Heart right ventricle (tissue), 16 donors: ENCODE results near the gene ACTN1. TPM values are rescaled to one million over a fixed set of nuclear protein-coding genes. Genes with fewer than 3 reads are reported as not detected.

Experiments used
- ATAC-seq, 8 donors: fragments of 200-7000 bp; cut with Tn5 transposase; one replicate each; pipeline ENCODE4 v1.9.1; 2020; ENCODE audit warnings: mild to moderate bottlenecking in 8 of 8, moderate library complexity in 8 of 8, moderate number of reproducible peaks in 1 of 8
- DNase-seq, 2 donors: peaks; one replicate each; pipeline ENCODE4 v3.0.0-alpha.2; 2020
- H3K27ac ChIP-seq, 10 donors: fragments of 200-600 bp; sonication (generic) in 2 of 10; one replicate each; pipeline versions ENCODE4 v1.5.0 to v1.8.0; 2020 to 2022; ENCODE audit warnings: mild to moderate bottlenecking in 3 of 10
- H3K27me3 ChIP-seq, 7 donors: fragments of 200-600 bp; one replicate each; pipeline ENCODE4 v1.8.0; 2021 to 2022; ENCODE audit warnings: mild to moderate bottlenecking in 2 of 7
- H3K36me3 ChIP-seq, 9 donors: fragments of 200-600 bp; sonication (generic) in 1 of 9; one replicate each; pipeline versions ENCODE4 v1.5.0 to v1.8.0; 2020 to 2022; ENCODE audit warnings: mild to moderate bottlenecking in 2 of 9
- H3K4me1 ChIP-seq, 9 donors: fragments of 200-600 bp; sonication (generic) in 1 of 9; one replicate each; pipeline versions ENCODE4 v1.5.0 to v1.8.0; 2020 to 2022; ENCODE audit warnings: mild to moderate bottlenecking in 4 of 9
- H3K4me3 ChIP-seq, 10 donors: fragments of 200-600 bp; sonication (generic) in 2 of 10; one replicate each; pipeline versions ENCODE4 v1.5.0 to v1.8.0; 2020 to 2022; ENCODE audit warnings: mild to moderate bottlenecking in 7 of 10, moderate library complexity in 2 of 10
- H3K9me3 ChIP-seq, 11 donors: fragments of 200-600 bp in 10 of 11; sonication (generic) in 2 of 11; one replicate each; pipeline versions ENCODE4 v1.5.0 to v1.8.0; 2013 to 2022; ENCODE audit warnings: mild to moderate bottlenecking in 2 of 11, control low read depth in 1 of 11, moderate library complexity in 1 of 11
- CTCF ChIP-seq, 9 donors: fragments of 200-600 bp; sonication (generic) in 2 of 9; IDR thresholded peaks; one replicate each; pipeline versions ENCODE4 v1.5.0 to v1.8.0; 2021 to 2022; ENCODE audit warnings: antibody characterized with exemption in 9 of 9, mild to moderate bottlenecking in 5 of 9, moderate library complexity in 1 of 9
- WGBS, 2 donors: extraction: QIAGEN DNeasy Blood & Tissue Kit; methylation state at CpG; one replicate each; pipeline ENCODE4 v1.1.7; 2013; ENCODE audit warnings: inconsistent platforms in 1 of 2; 5-methylcytosine and 5-hydroxymethylcytosine counted together
- intact Hi-C, 10 donors: fragments of 100-400 bp; cut with DNase I; formaldehyde crosslinking; loops; one replicate each; pipeline versions ENCODE4 v1.11.1 to v1.14.2; 2022
- polyA plus RNA-seq, 2 donors: library from polyadenylated mRNA; stranded (reverse); fragments of 200-250 nt; gene quantifications; one replicate each; pipeline ENCODE4 v1.2.3, GENCODE V29; 2013
- total RNA-seq, 10 donors: library from RNA; stranded (reverse); fragmentation: NEBNext Ultra II Directional in 3 of 10; extraction: Animal tissue kit (Norgen Biotek cat#: 25700) in 3 of 10; gene quantifications; one replicate each; pipeline versions ENCODE4 v1.2.1 to v1.2.4, GENCODE V29; 2021 to 2023
- donor health status: Arrhythmogenic right ventricular cardiomyopathy.
- donor health status: ischemic (EF 13 %, LVEDD 7.1; RV severe dilation, severe dysfunction).
- donor health status: healthy with polysubstance abuse.
- donor health status: DM: no; HTN: yes; CAD: no.
- donor health status: DM: no; HTN: no; CAD: no.
- donor health status: ischemic (EF 25% LVEDD 6.9; RV normal size, moderate dysfunction).
- donor health status: ischemic (EF 25% LVEDD 5.7; RV mildly dilated, moderate dysfunction).
- donor health status: healthy.
- donor health status: DM: yes; HTN: yes; CAD: no.
- donor health status: Ischemic cardiomyopathy.
- donor health status: ischemic (EF 35%, LVEDD 5.7; RV mildly dilated, moderate dysfunction).
- donor health status: nonischemic (EF 11% LVEDD 7.7; RV severe dilation, severe dysfunction).
- donor health status: DM: yes; HTN: yes; CAD: no.
- donor health status: PGD.
- donor health status: ischemic (EF 29% LVEDD 5.4; RV normal size, mild dysfunction).
- donor health status: nonischemic (EF 23%, LVEDD 6.1; RV moderate dilation, normal function).

The ACTN1 gene
- total and polyA plus RNA-seq, 12 donors, result 67.2 to 235 (median 104) TPM

DNA sequence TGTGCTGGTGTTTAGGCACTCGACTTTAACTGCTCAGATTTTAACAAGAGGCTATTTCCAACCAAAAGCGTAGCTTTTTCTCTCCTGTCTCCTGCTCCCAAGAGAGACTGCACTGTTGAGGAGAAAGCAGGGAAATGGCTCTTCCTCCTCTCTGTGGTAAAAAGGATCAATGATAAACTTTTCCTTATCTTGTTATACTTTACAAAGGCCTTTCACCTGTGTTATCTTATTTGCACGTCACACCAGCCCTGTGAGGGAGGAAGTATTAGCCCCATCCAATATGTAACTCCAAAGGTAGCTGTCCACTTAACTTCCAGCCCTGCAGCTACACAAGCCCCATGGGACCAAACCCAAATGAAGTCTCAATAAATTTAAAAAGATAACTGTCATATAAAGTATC is 153.4 kb downstream of the ACTN1 start:
- DNase-seq (no peak), ATAC-seq (no peak)
- Histone ChIP-seq H3K9me3 (peaks cover 0 to 6% (median 0%) of the 10 kb centered on the region in 11 donors), H3K36me3 (no peaks in the 10 kb centered on the region), H3K4me1 (peaks cover 0 to 13% (median 4%) of the 10 kb centered on the region in 9 donors), H3K27ac (no peak overlapping the region), H3K27me3 (no peaks in the 10 kb centered on the region), H3K4me3 (no peak overlapping the region)
- TF ChIP-seq CTCF (IDR thresholded peaks at IDR 0.05), result no peak
- intact Hi-C loops, result loop anchor here in 3 of 10 donors (10.0 kb wide), 3 partner anchors 891 to 991 kb away; no protein-coding TSS in a partner anchor
- WGBS, 2 donors, result 87 to 91% methylated on average over 3 of the region's 3 CpGs

DNA sequence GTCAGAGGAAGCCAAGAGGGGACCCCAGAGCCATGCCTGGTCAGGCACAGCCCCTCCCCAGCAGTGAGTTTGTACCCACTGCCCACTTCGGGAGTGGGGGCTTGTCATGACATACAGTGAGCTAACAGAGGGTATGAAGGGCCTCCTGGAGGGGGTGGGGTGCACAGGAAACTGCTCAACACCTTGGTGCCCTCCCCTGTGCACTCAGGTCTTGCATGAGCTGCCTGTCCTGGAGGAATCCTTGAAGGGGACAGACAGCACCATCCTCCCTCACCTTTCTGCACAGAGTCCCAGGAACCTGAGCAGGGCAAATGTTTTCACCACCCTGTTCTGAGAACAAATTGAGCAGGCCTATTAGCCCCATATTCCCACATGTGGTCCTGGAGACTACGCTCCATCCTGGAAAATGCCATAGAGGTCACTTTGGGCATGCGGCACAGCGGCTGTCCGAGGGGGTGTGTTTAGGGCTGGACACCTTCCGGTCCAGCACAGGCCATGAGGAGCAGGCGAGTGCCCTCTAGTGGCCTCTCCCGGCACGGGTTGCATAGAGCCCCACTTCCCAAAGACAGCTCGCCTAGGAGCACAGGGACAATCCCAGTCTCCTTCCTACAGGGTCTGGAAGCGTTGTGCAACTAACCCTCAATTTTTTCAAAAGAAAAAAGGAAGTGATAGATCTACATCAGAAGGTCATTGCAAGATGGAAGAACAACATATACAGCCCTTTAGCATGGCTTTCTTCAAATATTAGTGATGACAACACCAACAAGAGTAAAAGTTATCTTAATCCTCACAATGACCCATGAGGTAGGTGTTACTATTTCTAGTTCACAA is 154.4 kb downstream of the ACTN1 start:
- ATAC-seq, result peak; percentile 93 to 96 (median 95)

GRCh38 chr14:68824207-68824516 is 154.9 kb downstream of the ACTN1 start:
- DNase-seq (no peak), ATAC-seq (peak in 2 of 8 donors; percentile 3 to 11)
- 97 to 100% methylated on average over 1 of the region's 1 CpG for WGBS, 2 donors
- Histone ChIP-seq H3K27ac (no peak overlapping the region), H3K9me3 (no peaks in the 10 kb centered on the region), H3K36me3 (no peaks in the 10 kb centered on the region), H3K4me3 (no peak overlapping the region), H3K27me3 (no peaks in the 10 kb centered on the region), H3K4me1 (peaks cover 0 to 23% (median 4%) of the 10 kb centered on the region in 9 donors)
- no peak for TF ChIP-seq CTCF (IDR thresholded peaks at IDR 0.05)
- intact Hi-C loops, result loop anchor here in 6 of 10 donors (5.0 to 10.0 kb wide), 7 partner anchors 882 to 989 kb away; no protein-coding TSS in a partner anchor

More for the DNA sequence above, 154.4 kb downstream of the ACTN1 start:
- intact Hi-C loops, result loop anchor here in 6 of 10 donors (5.0 to 10.0 kb wide), 7 partner anchors 882 to 990 kb away; no protein-coding TSS in a partner anchor
- H3K4me1 ChIP-seq, result peaks cover 0 to 17% (median 4%) of the 10 kb centered on the region in 9 donors
- peak; percentile 83 to 88 for DNase-seq
- H3K27me3 ChIP-seq, result no peaks in the 10 kb centered on the region
- no peaks in the 10 kb centered on the region for H3K9me3 ChIP-seq
- WGBS, 2 donors, result 24 to 26% methylated on average over 11 of the region's 11 CpGs
- TF ChIP-seq CTCF (IDR thresholded peaks at IDR 0.05), result peak; percentile 76 to 98 (median 92)
- H3K4me3 ChIP-seq, result no peak overlapping the region
- no peak overlapping the region for H3K27ac ChIP-seq
- no peaks in the 10 kb centered on the region for H3K36me3 ChIP-seq

Other genes starting within 250 kb of the ACTN1 start
- gene ZFP36L1, start 186.2 kb downstream of the ACTN1 start, total RNA-seq, result 100 to 1,000 TPM in 2 of 10 donors, 10 to 100 TPM in 8; 46.5 to 127 (median 55.3) TPM
- 10 to 100 TPM; 40.8 to 41.1 TPM for gene ZFP36L1, start 186.2 kb downstream of the ACTN1 start, polyA plus RNA-seq
- 10 to 100 TPM; 49.3 to 63.1 (median 58.7) TPM for gene DCAF5, start 173.8 kb upstream of the ACTN1 start, total RNA-seq
- 10 to 100 TPM; 14.1 to 18.2 TPM for gene DCAF5, start 173.8 kb upstream of the ACTN1 start, polyA plus RNA-seq
- 10 to 100 TPM; 13.9 to 22.4 (median 16.3) TPM for gene EXD2, start 212.2 kb upstream of the ACTN1 start, total RNA-seq
- 1 to 10 TPM; 9.8 TPM for gene EXD2, start 212.2 kb upstream of the ACTN1 start, polyA plus RNA-seq